ENCODE data around the gene DOCK8.

DNA sequence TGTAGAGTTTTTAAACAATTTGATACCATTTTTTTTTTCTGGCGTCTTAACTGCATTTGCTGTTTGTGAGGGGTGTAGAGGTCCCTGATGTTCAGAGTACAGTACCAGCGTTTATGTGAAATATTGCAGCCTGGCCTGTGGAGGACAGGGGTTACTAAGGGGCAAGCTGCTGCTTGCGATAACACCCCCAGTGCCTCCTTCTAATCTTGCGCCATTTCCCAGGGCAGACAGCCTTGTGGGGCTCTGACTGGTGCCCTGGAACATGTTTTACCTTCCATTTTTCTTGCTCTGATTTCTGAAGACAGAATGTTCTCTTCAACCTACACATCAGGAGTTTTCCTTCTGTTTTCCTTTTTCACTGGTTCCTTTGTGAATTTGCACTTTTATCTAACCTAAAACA, 142.9 kb downstream of the DOCK8 start:
- TF ChIP-seq, protein P1, sequence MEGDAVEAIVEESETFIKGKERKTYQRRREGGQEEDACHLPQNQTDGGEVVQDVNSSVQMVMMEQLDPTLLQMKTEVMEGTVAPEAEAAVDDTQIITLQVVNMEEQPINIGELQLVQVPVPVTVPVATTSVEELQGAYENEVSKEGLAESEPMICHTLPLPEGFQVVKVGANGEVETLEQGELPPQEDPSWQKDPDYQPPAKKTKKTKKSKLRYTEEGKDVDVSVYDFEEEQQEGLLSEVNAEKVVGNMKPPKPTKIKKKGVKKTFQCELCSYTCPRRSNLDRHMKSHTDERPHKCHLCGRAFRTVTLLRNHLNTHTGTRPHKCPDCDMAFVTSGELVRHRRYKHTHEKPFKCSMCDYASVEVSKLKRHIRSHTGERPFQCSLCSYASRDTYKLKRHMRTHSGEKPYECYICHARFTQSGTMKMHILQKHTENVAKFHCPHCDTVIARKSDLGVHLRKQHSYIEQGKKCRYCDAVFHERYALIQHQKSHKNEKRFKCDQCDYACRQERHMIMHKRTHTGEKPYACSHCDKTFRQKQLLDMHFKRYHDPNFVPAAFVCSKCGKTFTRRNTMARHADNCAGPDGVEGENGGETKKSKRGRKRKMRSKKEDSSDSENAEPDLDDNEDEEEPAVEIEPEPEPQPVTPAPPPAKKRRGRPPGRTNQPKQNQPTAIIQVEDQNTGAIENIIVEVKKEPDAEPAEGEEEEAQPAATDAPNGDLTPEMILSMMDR (conservative IDR thresholded peaks at IDR 0.05): no peak
- no peak for TF ChIP-seq EZH2 (IDR thresholded peaks at IDR 0.05; ENCODE audit: low read depth)

Measured in PC-9 (cell line).